Psoas muscle (tissue), 8 donors: ENCODE measurements around the gene PPP1R16B. TPM values are rescaled to one million over a fixed set of nuclear protein-coding genes. Genes with fewer than 3 reads are reported as not detected.

Source experiments
- ATAC-seq, 4 donors: fragments of 200-7000 bp; cut with Tn5 transposase; one replicate each; pipeline ENCODE4 v1.9.1; 2020; ENCODE audit warnings: moderate library complexity in 3 of 4, mild to moderate bottlenecking in 2 of 4
- DNase-seq, 2 donors: peaks; one replicate each; pipeline ENCODE4 v3.0.0-alpha.2; 2020
- H3K27ac ChIP-seq: fragments of 200-600 bp; one replicate; pipeline ENCODE4 v1.8.0; 2022
- H3K27me3 ChIP-seq, 3 donors: fragments of 200-600 bp in 1 of 3; one replicate each; pipeline versions ENCODE4 v1.6.1 to v1.8.0; 2013 to 2022; ENCODE audit warnings: low read length in 2 of 3, mild to moderate bottlenecking in 2 of 3, moderate library complexity in 1 of 3; ENCODE audit not compliant: insufficient read depth in 3 of 3
- H3K36me3 ChIP-seq, 2 donors: fragments of 200-600 bp in 1 of 2; one replicate each; pipeline versions ENCODE4 v1.6.1 to v1.8.0; 2013 to 2022; ENCODE audit warnings: low read depth in 1 of 2, mild to moderate bottlenecking in 1 of 2, moderate library complexity in 1 of 2; ENCODE audit not compliant: insufficient read depth in 1 of 2
- H3K4me1 ChIP-seq: fragments of 200-600 bp; one replicate; pipeline ENCODE4 v1.8.0; 2022
- H3K4me3 ChIP-seq: fragments of 200-600 bp; one replicate; pipeline ENCODE4 v1.8.0; 2022; ENCODE audit warnings: mild to moderate bottlenecking
- H3K9me3 ChIP-seq: fragments of 200-600 bp; one replicate; pipeline ENCODE4 v1.8.0; 2022
- WGBS, 3 donors: extraction: QIAGEN DNeasy Blood & Tissue Kit; methylation state at CpG; one replicate each; pipeline versions ENCODE4 v1.1.6 to v1.1.7; 2013; 5-methylcytosine and 5-hydroxymethylcytosine counted together
- intact Hi-C, 2 donors: fragments of 100-400 bp; cut with DNase I; formaldehyde crosslinking; loops; one replicate each; pipeline versions ENCODE4 v1.11.0 to v1.14.2; 2022
- polyA plus RNA-seq, 3 donors: library from polyadenylated mRNA; stranded (reverse); fragments of 200-250 nt; gene quantifications; one replicate each; pipeline ENCODE4 v1.2.3, GENCODE V29; 2013
- total RNA-seq, 4 donors: library from RNA; stranded (reverse); fragmentation: NEBNext Ultra II Directional in 2 of 4; extraction: Animal tissue kit (Norgen Biotek cat#: 25700) in 2 of 4; gene quantifications; one replicate each; pipeline versions ENCODE4 v1.2.1 to v1.2.4, GENCODE V29; 2021 to 2023
- TF ChIP-seq, protein P1 (sequence below): fragments of 200-600 bp; IDR thresholded peaks from one replicate; pipeline ENCODE4 v1.8.0; 2022; ENCODE audit warnings: antibody characterized with exemption
- donor health status: healthy with polysubstance abuse.
- donor health status: DM: no; HTN: no; CAD: no; lungs with moderate emphysema.
- donor health status: Bipolar disorder and iron deficiency.
- donor health status: healthy.
- donor health status: DM: yes; HTN: yes; CAD: no.
- donor health status: DM: no; HTN: no; CAD: no.
- donor health status: DM: no; HTN: no; CAD: no.
- donor health status: DM: yes; HTN: yes; CAD: no.

Gene PPP1R16B
- total and polyA plus RNA-seq, 7 donors, result 1.6 to 5.2 (median 4.1) TPM

DNA sequence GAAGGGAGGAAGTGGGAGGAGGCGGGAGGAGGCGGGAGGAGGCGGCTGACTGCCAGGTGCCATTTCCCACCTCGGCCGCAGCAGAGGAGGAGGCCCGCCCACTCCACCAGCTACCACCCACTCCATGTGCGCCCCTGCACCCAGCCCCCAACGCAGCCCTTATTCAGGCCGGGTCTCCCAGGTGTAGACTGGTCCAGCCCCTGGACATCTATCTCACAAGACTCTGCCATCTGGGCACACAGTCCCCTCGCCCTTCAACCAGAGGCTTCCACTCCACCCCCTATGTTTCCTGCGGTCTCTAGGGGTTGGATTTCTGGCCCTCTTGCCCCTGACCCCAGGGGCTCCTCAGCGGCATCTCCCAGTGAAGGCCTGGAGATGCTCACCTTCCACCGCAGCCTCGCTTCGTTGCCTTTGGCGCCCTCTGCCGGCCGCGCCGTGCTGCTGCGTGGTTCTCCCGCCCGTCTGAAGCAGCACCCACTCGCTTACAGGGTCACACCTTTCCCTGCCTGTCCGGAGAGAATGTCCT, 88.1 kb downstream of the PPP1R16B start:
- TF ChIP-seq, protein P1, sequence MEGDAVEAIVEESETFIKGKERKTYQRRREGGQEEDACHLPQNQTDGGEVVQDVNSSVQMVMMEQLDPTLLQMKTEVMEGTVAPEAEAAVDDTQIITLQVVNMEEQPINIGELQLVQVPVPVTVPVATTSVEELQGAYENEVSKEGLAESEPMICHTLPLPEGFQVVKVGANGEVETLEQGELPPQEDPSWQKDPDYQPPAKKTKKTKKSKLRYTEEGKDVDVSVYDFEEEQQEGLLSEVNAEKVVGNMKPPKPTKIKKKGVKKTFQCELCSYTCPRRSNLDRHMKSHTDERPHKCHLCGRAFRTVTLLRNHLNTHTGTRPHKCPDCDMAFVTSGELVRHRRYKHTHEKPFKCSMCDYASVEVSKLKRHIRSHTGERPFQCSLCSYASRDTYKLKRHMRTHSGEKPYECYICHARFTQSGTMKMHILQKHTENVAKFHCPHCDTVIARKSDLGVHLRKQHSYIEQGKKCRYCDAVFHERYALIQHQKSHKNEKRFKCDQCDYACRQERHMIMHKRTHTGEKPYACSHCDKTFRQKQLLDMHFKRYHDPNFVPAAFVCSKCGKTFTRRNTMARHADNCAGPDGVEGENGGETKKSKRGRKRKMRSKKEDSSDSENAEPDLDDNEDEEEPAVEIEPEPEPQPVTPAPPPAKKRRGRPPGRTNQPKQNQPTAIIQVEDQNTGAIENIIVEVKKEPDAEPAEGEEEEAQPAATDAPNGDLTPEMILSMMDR, result peak; percentile 73
- H3K4me1 ChIP-seq, result no peaks in the 10 kb centered on the region
- no peaks in the 10 kb centered on the region for H3K36me3 ChIP-seq
- DNase-seq, result peak; percentile 44 to 76
- no peak overlapping the region for H3K4me3 ChIP-seq
- WGBS, 3 donors, result 3 to 10% (median 5%) methylated on average over 21 to 25 of the region's 25 CpGs
- intact Hi-C loops, result loop anchor here in 1 of 2 donors (5.0 to 10.0 kb wide), 2 partner anchors 89 to 246 kb away; partner anchors contain the start of gene PPP1R16B
- H3K27ac ChIP-seq, result no peak overlapping the region
- ATAC-seq, result peak; percentile 55 to 78 (median 69)
- H3K27me3 ChIP-seq, result peaks cover 0 to 20% (median 1%) of the 10 kb centered on the region in 3 donors
- no peaks in the 10 kb centered on the region for H3K9me3 ChIP-seq

DNA sequence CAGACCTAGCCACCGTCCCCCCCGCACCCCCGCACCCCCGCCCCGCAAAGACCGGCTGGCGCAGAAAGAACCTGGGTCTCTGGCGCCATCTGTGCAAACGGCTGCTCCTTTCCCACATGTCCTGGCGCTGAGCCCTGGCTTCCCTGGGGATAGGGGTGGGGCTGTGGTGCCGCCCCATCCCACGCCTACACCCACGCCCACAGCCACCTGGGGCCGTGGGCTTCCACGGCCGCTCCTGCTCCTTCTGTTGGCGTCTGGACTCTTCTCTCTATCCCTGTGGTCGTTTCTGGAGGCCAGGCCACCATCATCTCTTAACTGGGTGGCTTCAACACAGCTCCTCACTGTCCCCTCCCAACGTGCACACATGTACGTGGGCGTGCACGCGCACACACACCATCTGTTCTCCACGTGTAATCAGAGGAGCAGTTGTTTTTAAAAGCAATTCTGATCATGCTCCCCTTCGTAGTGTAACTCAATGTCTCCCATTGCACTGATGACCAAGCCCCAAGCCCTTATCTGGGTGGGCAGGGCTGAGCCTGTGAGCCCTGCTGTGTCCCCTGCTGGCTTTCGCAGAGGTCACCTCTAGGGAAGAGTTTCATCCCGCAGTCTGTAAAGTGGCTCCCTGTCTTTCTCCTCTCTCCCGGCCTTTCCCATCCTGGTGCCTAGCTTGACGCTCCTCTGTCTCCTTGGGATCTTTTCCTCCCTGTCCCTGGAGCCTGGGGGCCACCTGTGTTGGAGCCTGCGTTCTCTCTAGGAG, 88.8 kb downstream of the PPP1R16B start:
- ATAC-seq (peak in 3 of 4 donors; percentile 8 to 40 (median 37)), DNase-seq (peak in 1 of 2 donors; percentile 31)
- no peaks in the 10 kb centered on the region for H3K9me3 ChIP-seq
- H3K4me1 ChIP-seq, result no peaks in the 10 kb centered on the region
- TF ChIP-seq, protein P1, result no peak
- H3K27me3 ChIP-seq, result peaks cover 0 to 20% (median 1%) of the 10 kb centered on the region in 3 donors
- H3K27ac ChIP-seq, result no peak overlapping the region
- intact Hi-C loops, result loop anchor here in 1 of 2 donors (5.0 to 10.0 kb wide), 2 partner anchors 89 to 247 kb away; partner anchors contain the start of gene PPP1R16B
- WGBS, 3 donors, result 13 to 15% (median 14%) methylated on average over 27 to 30 of the region's 30 CpGs
- no peak overlapping the region for H3K4me3 ChIP-seq
- H3K36me3 ChIP-seq, result no peaks in the 10 kb centered on the region

DNA sequence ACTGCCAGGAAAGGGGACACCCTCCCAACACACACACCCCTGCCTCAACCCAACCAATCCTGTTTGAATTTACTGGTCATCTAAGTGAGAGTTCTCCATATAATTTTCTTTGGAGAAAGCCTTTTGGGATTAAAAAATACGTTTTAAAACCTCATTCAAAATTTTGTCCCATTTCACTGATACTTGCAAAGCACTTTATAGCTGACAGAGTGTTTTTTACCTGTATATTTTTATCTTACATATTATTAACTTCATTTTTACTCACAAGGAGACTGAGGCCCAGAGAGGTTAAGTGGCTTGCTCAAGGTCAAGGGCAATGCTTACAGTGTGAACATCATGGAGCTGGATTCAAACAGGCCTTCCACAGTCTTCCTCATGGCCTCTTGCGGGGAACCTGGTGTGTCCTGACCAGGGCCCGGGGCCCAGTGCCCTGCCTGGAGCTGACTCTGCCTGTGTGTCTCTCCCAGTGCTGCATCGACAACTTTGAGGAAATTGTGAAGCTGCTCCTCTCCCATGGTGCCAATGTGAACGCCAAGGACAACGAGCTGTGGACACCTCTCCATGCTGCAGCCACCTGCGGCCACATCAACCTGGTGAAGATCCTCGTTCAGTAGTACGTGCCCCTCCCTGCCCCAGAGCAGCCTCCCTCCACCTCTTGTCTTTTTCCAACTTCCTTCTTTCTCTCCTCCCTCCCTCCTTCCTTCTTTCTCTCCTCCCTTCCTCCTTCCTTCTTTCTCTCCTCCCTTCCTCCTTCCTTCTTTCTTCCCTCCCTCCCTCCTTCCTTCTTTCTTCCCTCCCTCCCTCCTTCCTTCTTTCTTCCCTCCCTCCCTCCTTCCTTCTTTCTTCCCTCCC, 89.8 kb downstream of the PPP1R16B start:
- Histone ChIP-seq H3K4me3 (no peak overlapping the region), H3K4me1 (no peaks in the 10 kb centered on the region), H3K9me3 (no peaks in the 10 kb centered on the region), H3K27me3 (peaks cover 0 to 17% (median 1%) of the 10 kb centered on the region in 3 donors), H3K36me3 (no peaks in the 10 kb centered on the region), H3K27ac (no peak overlapping the region)
- DNase-seq, result no peak
- TF ChIP-seq, protein P1, result no peak
- WGBS, 3 donors, result 71 to 74% (median 72%) methylated on average over 9 of the region's 9 CpGs
- ATAC-seq, result no peak
- intact Hi-C loops, result loop anchor here in 1 of 2 donors (10.0 kb wide), 1 partner anchor 91 kb away; the partner anchor contains the start of gene PPP1R16B

GRCh38 chr20:38896009-38896594, 90.6 kb downstream of the PPP1R16B start:
- no peak for ATAC-seq
- no peak for DNase-seq
- H3K27ac ChIP-seq, result no peak overlapping the region
- H3K36me3 ChIP-seq, result no peaks in the 10 kb centered on the region
- TF ChIP-seq, protein P1, result no peak
- H3K9me3 ChIP-seq, result no peaks in the 10 kb centered on the region
- intact Hi-C loops, result loop anchor here in 1 of 2 donors (10.0 kb wide), 1 partner anchor 91 kb away; the partner anchor contains the start of gene PPP1R16B
- no peak overlapping the region for H3K4me3 ChIP-seq
- H3K4me1 ChIP-seq, result no peaks in the 10 kb centered on the region
- H3K27me3 ChIP-seq, result peaks cover 0 to 12% (median 1%) of the 10 kb centered on the region in 3 donors
